Measurements from ENCODE around the gene UPK2. TPM values are rescaled to one million over a fixed set of nuclear protein-coding genes. Genes with fewer than 3 reads are reported as not detected.
A peak's percentile ranks its signal among the peaks of the same experiment; 100 is the strongest.

The UPK2 gene
- total RNA-seq, 2 donors from 2014 or later, result 0.43 to 7.1 TPM

DNA sequence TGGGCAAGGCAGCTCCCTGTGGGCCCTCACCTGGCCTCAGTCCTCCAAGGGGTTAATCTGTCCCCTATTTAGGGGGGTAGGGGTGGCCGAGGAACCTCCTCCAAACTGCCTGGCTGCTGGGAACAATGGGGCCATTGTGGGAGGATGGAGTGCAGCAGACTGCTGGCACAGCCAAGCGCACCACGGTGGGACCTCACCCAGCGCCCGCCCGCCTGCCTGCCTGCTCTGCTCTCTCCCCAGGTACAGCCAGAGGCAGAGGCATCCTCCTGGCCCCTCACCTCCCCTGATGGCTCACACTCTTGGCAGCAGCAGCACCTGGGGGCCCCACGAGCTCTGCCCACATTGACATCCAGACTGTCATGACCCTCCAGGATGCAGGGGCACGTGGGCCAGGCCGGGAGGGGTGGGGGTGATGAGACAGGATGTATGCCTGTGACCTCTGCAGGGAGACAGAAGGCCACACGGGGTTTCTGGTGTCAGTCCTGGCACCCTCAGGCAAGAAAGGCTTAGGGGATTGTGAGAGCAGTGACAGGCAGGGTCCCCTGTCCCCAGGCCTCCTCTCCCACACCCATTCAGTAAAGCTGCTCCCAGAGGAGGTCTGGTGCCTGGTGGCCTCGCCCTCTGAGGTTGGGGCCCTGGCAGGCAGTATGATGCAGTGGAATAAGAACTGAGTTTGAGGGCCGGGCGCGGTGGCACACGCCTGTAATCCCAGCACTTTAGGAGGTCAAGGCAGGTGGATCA is 41.8 kb upstream of the UPK2 start:
- peak; percentile 25 for ATAC-seq (replicated peaks)
- H3K36me3 Mint-ChIP-seq (ENCODE audit: low read depth), result peaks cover 12% of the 10 kb centered on the region
- peaks cover 48% of the 10 kb centered on the region for H3K4me1 Mint-ChIP-seq
- peak overlapping the region; percentile 85 for H3K27ac Mint-ChIP-seq
- peak overlapping the region; percentile 98 for H3K4me3 Mint-ChIP-seq
- no peaks in the 10 kb centered on the region for H3K27me3 Mint-ChIP-seq
- no peaks in the 10 kb centered on the region for H3K9me3 Mint-ChIP-seq

DNA sequence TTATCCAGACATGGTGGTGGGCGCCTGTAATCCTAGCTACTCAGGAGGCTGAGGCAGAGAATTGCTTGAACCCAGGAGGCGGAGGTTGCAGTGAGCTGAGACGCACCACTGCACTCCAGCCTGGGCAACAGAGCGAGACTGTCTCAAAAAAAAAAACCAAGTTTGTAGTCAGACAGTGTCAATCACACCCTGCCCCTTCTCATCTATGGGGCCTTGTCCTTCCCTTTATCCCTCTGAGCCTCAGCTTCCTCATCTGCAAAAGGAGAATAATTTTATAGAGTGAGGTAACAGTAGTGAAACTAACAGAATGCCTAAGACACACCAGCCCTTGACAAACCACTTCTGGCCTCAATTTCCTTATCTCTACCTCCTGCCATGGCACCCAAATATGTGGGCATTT is 41.1 kb upstream of the UPK2 start:
- H3K9me3 Mint-ChIP-seq, result no peaks in the 10 kb centered on the region
- H3K36me3 Mint-ChIP-seq (ENCODE audit: low read depth), result peaks cover 18% of the 10 kb centered on the region
- peak overlapping the region; percentile 85 for H3K27ac Mint-ChIP-seq
- H3K4me3 Mint-ChIP-seq, result peak overlapping the region; percentile 98
- H3K4me1 Mint-ChIP-seq, result peaks cover 54% of the 10 kb centered on the region
- ATAC-seq (replicated peaks), result no peak
- H3K27me3 Mint-ChIP-seq, result no peaks in the 10 kb centered on the region

DNA sequence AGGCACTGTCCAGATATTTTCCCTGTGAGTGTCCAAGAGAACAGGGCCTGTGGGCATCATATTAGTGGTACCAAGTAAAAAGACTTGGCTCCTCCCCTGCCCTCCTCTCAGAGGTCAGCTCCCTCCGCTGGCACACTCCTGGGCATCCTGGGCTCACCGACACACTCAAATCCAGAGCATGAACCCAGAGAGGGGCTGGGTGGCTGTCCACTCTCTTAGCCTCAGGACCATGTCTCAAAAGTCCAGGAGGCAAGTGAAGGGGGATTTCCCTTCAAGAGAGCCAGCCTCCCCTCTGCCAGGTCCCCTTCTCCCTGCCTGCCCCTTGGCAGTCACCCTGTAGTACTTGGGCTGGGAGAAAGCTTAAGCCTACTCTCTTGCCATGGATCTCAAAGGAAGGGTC is 40.7 kb upstream of the UPK2 start:
- Mint-ChIP-seq H3K4me3 (peak overlapping the region; percentile 98), H3K4me1 (peaks cover 58% of the 10 kb centered on the region), H3K27me3 (no peaks in the 10 kb centered on the region), H3K9me3 (no peaks in the 10 kb centered on the region), H3K27ac (peak overlapping the region; percentile 85), H3K36me3 (ENCODE audit: low read depth) (peaks cover 18% of the 10 kb centered on the region)
- ATAC-seq (replicated peaks), result no peak

DNA sequence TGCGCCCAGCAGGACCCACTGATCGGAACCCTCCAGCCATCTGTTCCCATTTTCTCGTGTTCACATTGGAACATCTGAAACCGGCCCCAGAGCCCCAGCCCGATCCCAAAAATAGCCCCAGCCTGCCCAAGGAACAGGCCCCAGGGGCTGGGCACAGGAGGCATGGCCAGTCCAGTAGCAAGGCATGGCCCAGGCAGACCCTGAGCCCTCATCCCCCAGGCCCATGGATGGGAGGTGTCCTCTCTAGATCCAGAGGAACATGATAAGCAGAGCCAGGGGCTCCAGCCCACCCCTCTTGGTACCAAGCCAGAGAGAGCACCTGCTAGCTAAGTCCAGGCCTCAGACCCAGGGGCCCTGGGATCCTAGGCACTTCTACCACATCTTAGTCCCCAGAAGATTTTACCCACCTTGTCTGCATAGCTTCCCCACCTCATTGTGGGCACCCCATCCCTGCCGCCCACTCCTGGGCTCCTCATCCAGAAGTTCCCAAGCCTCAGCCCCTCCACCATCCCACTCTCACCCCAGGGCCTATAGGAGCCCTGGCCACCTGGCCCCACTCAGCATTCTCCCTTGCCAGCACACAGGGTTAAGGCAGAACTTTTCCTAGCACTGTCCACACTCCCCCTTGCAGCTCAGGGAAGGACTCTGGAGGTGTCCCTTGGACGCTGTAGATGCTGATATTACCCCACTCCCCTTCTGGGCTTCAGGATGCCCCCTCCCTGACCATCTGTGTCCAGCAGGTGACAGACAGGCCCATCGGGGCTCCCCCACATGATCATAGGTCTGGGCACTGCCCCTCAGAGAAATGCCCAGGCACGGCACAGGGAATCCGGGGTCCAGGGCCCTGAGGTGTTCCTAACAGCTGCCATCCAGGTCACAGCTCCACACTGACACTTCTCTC is 39.9 kb upstream of the UPK2 start:
- Mint-ChIP-seq H3K36me3 (ENCODE audit: low read depth) (peaks cover 18% of the 10 kb centered on the region), H3K27ac (peak overlapping the region; percentile 85), H3K4me3 (peak overlapping the region; percentile 98), H3K27me3 (no peaks in the 10 kb centered on the region), H3K4me1 (peaks cover 63% of the 10 kb centered on the region), H3K9me3 (no peaks in the 10 kb centered on the region)
- no peak for ATAC-seq (replicated peaks)

DNA sequence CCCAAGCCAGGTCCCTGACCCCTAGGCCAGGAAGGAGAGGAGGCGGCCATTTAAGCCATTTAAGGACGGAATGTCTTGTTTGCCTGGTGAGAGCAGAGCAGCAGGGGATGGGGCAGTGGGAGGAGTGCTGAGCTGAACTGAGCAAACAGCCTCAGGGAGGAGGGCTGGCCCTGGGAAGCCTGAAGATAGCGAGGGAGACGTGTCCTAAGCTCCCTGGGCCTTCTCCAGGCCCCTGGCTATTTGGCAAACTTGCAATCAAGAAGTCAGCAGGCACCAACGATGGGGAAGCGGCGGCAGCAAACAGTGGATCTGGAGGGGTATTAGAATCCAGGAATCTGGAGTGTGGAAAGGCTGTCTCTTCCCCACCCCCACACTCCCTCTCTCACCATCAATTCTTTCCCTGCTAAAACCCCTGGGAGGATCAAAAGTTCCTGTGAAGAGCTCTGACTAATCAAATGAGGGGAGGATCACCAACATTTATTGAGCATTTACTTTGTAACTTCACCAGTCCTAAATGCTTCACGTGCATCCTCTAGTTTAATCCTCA is 39.2 kb upstream of the UPK2 start:
- peak overlapping the region; percentile 85 for H3K27ac Mint-ChIP-seq
- H3K4me1 Mint-ChIP-seq, result peaks cover 61% of the 10 kb centered on the region
- no peaks in the 10 kb centered on the region for H3K9me3 Mint-ChIP-seq
- ATAC-seq (replicated peaks), result no peak
- H3K27me3 Mint-ChIP-seq, result no peaks in the 10 kb centered on the region
- peaks cover 18% of the 10 kb centered on the region for H3K36me3 Mint-ChIP-seq (ENCODE audit: low read depth)
- peak overlapping the region; percentile 98 for H3K4me3 Mint-ChIP-seq

DNA sequence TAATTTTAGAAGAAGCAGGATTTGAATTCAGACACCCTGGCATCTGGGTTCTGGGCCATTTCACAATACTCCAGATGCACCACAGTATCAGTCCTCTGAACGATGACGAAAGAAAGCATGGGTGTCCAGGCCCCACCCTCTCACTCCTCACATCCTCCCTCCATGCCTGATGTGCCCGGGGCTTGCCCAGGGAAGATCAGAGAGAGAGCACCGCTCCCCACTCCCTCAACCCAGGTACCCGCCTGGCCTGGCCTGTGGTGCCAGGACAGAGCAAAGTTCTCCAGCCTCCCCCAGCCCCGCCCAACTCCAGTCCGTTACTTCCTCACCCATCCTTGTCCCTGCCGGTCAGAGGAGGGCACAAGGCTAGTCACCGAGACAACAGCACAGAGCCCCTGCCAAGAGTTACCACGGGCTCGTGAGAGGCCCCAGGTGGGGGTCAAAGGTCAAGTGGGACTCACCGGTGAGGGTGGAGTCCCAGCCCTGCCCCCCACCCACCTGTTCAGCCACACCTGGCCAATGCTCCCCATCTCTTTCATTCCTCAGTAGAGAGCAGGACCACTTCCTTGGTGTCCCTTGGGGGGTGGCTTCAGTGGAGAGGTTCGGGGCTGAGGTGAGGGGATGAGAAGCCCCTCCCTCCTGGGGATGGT is 38.5 kb upstream of the UPK2 start:
- Mint-ChIP-seq H3K27me3 (no peaks in the 10 kb centered on the region), H3K4me3 (peak overlapping the region; percentile 98), H3K4me1 (peaks cover 57% of the 10 kb centered on the region), H3K9me3 (no peaks in the 10 kb centered on the region), H3K27ac (peak overlapping the region; percentile 85), H3K36me3 (ENCODE audit: low read depth) (peaks cover 18% of the 10 kb centered on the region)
- ATAC-seq (replicated peaks), result peak; percentile 58

DNA sequence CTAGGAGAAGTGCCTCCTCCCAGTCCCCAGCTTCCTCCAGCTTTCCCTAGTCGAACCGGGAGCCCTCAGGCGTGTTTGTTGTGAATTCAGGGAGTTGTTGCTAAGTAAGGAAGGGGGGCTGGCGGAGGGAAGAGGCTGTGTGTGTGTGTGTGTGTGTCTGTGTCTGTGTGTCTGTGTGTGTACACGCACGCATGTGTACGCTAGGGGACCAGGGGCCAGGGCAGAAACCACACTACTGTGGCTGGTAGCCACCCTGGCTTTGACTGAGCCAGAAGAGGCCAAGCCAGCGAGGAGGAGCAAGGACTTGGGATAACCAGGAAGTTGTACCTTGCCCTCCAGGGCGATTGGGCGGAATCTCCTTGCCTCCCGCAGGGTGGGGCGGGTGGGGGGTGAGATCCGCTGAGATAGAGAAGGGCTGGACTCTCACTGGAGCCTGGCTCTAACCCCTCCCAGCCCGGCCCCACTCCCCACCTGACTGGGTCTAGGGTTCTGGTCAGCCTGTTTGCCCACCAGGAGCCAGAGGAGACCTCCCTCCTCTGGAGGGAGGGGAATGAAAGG is 37.9 kb upstream of the UPK2 start:
- Mint-ChIP-seq H3K27me3 (no peaks in the 10 kb centered on the region), H3K27ac (peak overlapping the region; percentile 85), H3K36me3 (ENCODE audit: low read depth) (peaks cover 23% of the 10 kb centered on the region), H3K4me1 (peaks cover 57% of the 10 kb centered on the region), H3K9me3 (no peaks in the 10 kb centered on the region), H3K4me3 (peak overlapping the region; percentile 98)
- ATAC-seq (replicated peaks), result no peak

DNA sequence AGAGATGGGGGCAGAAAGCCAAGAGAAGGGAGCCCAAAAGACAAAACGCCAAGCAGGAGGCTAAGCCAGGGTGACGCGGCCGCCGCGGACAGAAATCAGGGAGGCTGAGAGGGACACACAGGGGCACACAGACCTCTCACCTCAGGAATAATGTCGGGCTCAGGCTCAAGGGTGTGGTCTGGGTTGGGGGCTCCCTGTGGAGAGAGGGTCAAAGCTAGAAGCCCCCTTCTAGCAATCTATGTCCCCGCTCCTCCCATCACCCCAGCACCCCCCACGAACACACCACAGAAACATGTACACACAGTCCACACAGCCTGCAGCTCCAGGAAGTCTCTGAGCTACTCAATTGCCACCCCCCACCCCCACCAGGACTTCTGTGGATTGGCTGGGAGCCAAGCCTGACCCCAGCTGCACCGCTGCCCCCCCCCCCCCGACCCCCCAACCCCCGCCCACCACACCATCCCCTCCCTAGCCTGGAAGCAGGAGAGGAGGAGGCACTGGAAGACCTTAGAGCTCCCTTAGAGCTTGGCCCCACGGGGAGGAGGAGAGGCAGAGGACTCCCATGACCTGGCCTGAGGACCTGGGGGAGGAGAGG is 37.3 kb upstream of the UPK2 start:
- Mint-ChIP-seq H3K27ac (peak overlapping the region; percentile 85), H3K9me3 (no peaks in the 10 kb centered on the region), H3K4me3 (peak overlapping the region; percentile 98), H3K4me1 (peaks cover 57% of the 10 kb centered on the region), H3K36me3 (ENCODE audit: low read depth) (peaks cover 29% of the 10 kb centered on the region), H3K27me3 (no peaks in the 10 kb centered on the region)
- no peak for ATAC-seq (replicated peaks)

DNA sequence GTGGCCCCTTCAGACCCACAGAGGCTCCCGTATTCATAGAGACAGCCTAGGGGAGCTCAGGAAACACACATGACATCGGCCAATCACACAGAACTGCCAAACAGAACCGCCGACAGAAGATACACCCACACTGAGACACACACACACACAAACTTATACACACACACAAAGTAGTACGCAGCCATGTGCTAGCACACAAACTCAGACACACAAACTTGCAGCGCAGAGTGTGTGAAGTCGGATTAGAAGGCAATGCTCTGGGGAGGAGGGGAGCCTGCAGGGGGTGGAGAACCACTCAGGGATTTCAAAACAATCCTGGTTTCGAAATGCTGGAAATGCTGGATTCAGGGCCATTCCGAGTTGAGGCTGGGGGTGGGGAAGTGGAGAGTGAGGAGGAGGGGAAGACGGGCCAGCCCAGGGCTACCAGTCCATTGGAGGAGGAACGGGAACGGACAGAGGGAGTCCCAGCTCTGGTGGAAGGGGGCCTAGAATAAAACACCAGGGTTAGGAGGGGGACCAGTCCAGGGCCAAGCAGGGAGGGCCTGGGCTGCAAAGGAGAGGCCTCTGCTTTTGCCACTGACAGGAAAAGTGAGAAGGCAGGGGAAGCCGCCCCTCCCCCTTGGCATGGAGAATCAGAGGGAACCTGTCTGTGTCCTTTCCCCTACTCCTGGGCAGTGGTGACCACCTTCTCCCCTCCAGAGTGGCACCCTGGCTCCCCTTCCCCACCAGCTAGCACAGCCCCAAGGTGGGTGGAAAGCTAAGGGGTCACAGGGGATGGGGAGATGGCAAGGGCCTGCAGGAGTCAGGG is 34.8 kb upstream of the UPK2 start:
- Mint-ChIP-seq H3K27me3 (no peaks in the 10 kb centered on the region), H3K4me3 (peak overlapping the region; percentile 98), H3K9me3 (no peaks in the 10 kb centered on the region), H3K36me3 (ENCODE audit: low read depth) (peaks cover 40% of the 10 kb centered on the region), H3K27ac (peak overlapping the region; percentile 61), H3K4me1 (peaks cover 39% of the 10 kb centered on the region)
- no peak for ATAC-seq (replicated peaks)

DNA sequence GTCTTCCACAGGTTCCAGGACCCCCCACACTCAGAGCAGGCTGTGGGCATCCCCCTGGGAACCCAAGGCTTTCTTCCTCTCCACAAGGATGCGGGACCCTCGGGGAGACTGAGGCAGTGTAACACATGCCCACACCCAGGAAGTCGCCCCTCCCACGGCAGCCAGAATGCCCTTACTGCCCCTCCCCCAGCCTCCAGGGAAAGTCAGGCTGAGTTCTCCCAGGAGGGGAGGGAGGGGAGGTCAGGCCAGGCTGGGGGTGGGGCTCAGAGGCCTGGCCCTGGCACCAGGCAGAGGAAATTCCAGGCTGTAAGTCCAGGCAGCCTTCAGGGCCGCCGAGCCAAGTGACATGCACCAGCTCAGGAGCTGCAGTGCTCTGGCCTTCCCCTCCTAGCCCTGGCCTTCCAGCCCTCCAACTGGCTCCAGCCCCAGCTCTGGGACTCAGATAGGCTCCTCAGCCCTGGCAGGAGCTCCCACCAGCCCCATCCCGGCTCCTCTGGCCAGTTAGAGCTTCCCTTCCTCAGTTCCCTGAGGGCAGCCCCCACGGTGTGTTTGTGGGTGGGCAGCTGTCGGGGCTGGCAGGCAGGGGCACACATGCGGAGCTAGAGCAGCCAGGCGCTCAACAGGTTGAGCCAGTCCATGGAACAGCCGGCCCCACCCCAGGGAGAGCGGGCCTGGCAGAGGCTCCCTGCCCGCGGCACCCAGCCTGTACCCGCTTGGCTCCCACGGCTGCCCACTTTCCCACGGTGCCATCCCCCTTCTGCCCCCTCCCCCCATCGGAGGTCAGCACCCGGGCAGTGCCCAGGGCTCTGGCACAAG is 34.0 kb upstream of the UPK2 start:
- peaks cover 38% of the 10 kb centered on the region for H3K4me1 Mint-ChIP-seq
- ATAC-seq (replicated peaks), result no peak
- peak overlapping the region; percentile 98 for H3K4me3 Mint-ChIP-seq
- no peaks in the 10 kb centered on the region for H3K27me3 Mint-ChIP-seq
- peaks cover 39% of the 10 kb centered on the region for H3K36me3 Mint-ChIP-seq (ENCODE audit: low read depth)
- peak overlapping the region; percentile 94 for H3K27ac Mint-ChIP-seq
- H3K9me3 Mint-ChIP-seq, result no peaks in the 10 kb centered on the region

DNA sequence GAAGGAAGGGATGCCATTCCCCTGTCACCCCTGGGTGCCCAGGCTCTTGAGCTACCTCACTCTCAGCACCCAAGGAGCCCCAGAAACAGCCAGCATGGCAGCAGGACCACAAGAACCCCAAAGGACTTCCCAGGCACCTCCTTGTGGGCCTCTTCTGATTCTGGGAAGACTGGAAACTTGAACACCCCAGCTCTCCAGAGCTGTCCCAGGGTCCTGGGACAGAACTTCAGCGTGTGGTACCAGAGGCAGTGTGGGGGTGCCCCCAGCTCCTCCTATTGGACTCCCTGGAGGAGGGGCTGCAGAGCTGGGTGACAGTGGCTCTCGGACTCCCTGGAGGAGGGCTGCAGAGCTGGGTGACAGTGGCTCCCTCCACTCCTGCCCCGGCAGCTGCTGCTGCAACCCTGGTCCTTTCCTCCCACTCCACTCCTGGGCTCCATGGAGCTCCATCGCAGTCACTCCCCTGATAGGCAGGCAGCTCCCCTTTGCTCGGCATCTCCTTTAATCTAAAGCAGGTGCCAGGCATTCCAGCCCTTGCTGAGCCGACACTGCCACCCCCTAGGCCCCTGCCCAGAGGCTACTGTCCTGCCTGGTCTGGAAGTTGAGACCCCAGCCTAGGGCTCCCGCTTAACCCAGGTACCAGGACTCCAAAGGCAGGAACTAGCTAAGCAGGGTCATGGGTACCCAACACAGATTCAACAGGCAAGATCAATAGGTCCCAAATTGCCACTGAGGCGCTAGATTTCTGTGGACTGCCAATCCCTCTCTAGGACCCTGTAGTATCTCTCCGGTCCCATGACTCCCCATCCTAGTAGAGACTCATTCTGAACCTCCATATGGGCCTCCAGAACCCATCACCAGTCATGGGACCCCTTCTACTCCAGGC is 33.1 kb upstream of the UPK2 start:
- Mint-ChIP-seq H3K4me3 (peak overlapping the region; percentile 98), H3K27me3 (no peaks in the 10 kb centered on the region), H3K4me1 (peaks cover 33% of the 10 kb centered on the region), H3K9me3 (no peaks in the 10 kb centered on the region), H3K36me3 (ENCODE audit: low read depth) (peaks cover 31% of the 10 kb centered on the region), H3K27ac (peak overlapping the region; percentile 94)
- ATAC-seq (replicated peaks), result no peak

Measured in activated T-helper 17 cell treated with anti-CD3 and anti-CD28 coated beads, Interleukin-2, amount 50 U/mL, for 72 hours (primary cell).